HG02798 (cell line): Measurements from ENCODE around the gene ADAMTSL1.

ENCODE experiments used
- ATAC-seq: cut with Tn5 transposase; IDR thresholded peaks from one replicate; pipeline ENCODE4 v1.9.1; 2021; ENCODE audit warnings: mild to moderate bottlenecking; ENCODE audit not compliant: unreplicated experiment, poor library complexity

Gene ADAMTSL1

GRCh38 chr9:18499062-18499461, 25.1 kb downstream of the ADAMTSL1 start:
- ATAC-seq, result no peak

- ATAC-seq, result no peak
These were observed 26.0 kb downstream of the ADAMTSL1 start for GRCh38 chr9:18499980-18500379.

GRCh38 chr9:18500451-18500850, 26.5 kb downstream of the ADAMTSL1 start:
- ATAC-seq, result no peak

- ATAC-seq, result no peak
These were observed 28.0 kb downstream of the ADAMTSL1 start for GRCh38 chr9:18501949-18502348.

GRCh38 chr9:18502546-18502945, 28.6 kb downstream of the ADAMTSL1 start:
- ATAC-seq, result no peak

GRCh38 chr9:18504707-18505106, 30.8 kb downstream of the ADAMTSL1 start:
- no peak for ATAC-seq

GRCh38 chr9:18507151-18507550, 33.2 kb downstream of the ADAMTSL1 start:
- no peak for ATAC-seq

GRCh38 chr9:18516514-18516913, 42.6 kb downstream of the ADAMTSL1 start:
- no peak for ATAC-seq

GRCh38 chr9:18516965-18517364, 43.0 kb downstream of the ADAMTSL1 start:
- ATAC-seq, result no peak

GRCh38 chr9:18520416-18521047, 46.6 kb downstream of the ADAMTSL1 start:
- no peak for ATAC-seq

GRCh38 chr9:18526685-18527084, 52.7 kb downstream of the ADAMTSL1 start:
- ATAC-seq, result no peak

GRCh38 chr9:18531136-18532065, 57.4 kb downstream of the ADAMTSL1 start:
- ATAC-seq, result no peak

GRCh38 chr9:18534611-18535010, 60.7 kb downstream of the ADAMTSL1 start:
- ATAC-seq, result no peak

- ATAC-seq, result no peak
These were observed 62.6 kb downstream of the ADAMTSL1 start for GRCh38 chr9:18536554-18536953.

- no peak for ATAC-seq
These were observed 65.3 kb downstream of the ADAMTSL1 start for GRCh38 chr9:18539203-18539693.

- no peak for ATAC-seq
These were observed 69.0 kb downstream of the ADAMTSL1 start for GRCh38 chr9:18542837-18543405.

GRCh38 chr9:18543406-18544192, 69.6 kb downstream of the ADAMTSL1 start:
- ATAC-seq, result no peak

GRCh38 chr9:18544456-18544855, 70.5 kb downstream of the ADAMTSL1 start:
- no peak for ATAC-seq

- ATAC-seq, result no peak
These were observed 71.8 kb downstream of the ADAMTSL1 start for GRCh38 chr9:18545636-18546360.

GRCh38 chr9:18548456-18548855, 74.5 kb downstream of the ADAMTSL1 start:
- no peak for ATAC-seq
